GM23338 (cell line): ENCODE data around the gene NAA20. TPM values are rescaled to one million over a fixed set of nuclear protein-coding genes. Genes with fewer than 3 reads are reported as not detected.

Experiments
- ATAC-seq: fragments of 200-7000 bp; cut with Tn5 transposase; 3 replicates; pipeline ENCODE4 v1.9.1; 2020
- DNase-seq: peaks from one replicate; pipeline ENCODE4 v3.0.0-alpha.2; 2015; ENCODE audit warnings: low spot score
- H2AFZ ChIP-seq: fragments of 200-600 bp; sonication (generic); 2 replicates; pipeline ENCODE4 v1.8.0; 2016; ENCODE audit warnings: antibody characterized with exemption, mild to moderate bottlenecking, moderate library complexity
- H3F3A ChIP-seq: fragments of 200-600 bp; sonication (generic); replicated peaks from 2 replicates; pipeline ENCODE4 v1.8.0; 2017; ENCODE audit warnings: antibody characterized with exemption, mixed run types, low read depth
- H3K27ac ChIP-seq: fragments of 200-600 bp; sonication (generic); 2 replicates; pipeline ENCODE4 v1.6.1; 2016; ENCODE audit warnings: low read depth
- H3K27me3 ChIP-seq: fragments of 200-600 bp; sonication (generic); 2 replicates; pipeline ENCODE4 v1.8.0; 2016; ENCODE audit warnings: mild to moderate bottlenecking, mixed run types, moderate library complexity; ENCODE audit not compliant: insufficient read depth
- H3K36me3 ChIP-seq: fragments of 200-600 bp; sonication (generic); 2 replicates; pipeline ENCODE4 v1.8.0; 2016; ENCODE audit warnings: mild to moderate bottlenecking; ENCODE audit not compliant: insufficient read depth
- H3K4me1 ChIP-seq: fragments of 200-600 bp; sonication (generic); 2 replicates; pipeline ENCODE4 v1.8.0; 2016; ENCODE audit warnings: mild to moderate bottlenecking, moderate library complexity; ENCODE audit not compliant: insufficient read depth
- H3K4me2 ChIP-seq: fragments of 200-600 bp; sonication (generic); 2 replicates; pipeline ENCODE4 v1.7.1; 2017; ENCODE audit warnings: mixed run types
- H3K4me3 ChIP-seq: fragments of 200-600 bp; sonication (generic); 2 replicates; pipeline ENCODE4 v1.6.1; 2016; ENCODE audit warnings: mixed run types
- H3K79me2 ChIP-seq: fragments of 200-600 bp; sonication (generic); replicated peaks from 2 replicates; pipeline ENCODE4 v1.8.0; 2017; ENCODE audit warnings: mild to moderate bottlenecking; ENCODE audit not compliant: insufficient read depth
- H3K9me2 ChIP-seq: fragments of 200-600 bp; sonication (generic); 2 replicates; pipeline ENCODE4 v1.8.0; 2017; ENCODE audit not compliant: insufficient read depth
- H4K20me1 ChIP-seq: fragments of 200-600 bp; sonication (generic); replicated peaks from 2 replicates; pipeline ENCODE4 v1.8.0; 2017; ENCODE audit warnings: mild to moderate bottlenecking; ENCODE audit not compliant: insufficient read depth
- H3K27ac Mint-ChIP-seq: 2 replicates; pipeline ENCODE4 v1.8.0; 2020; ENCODE audit warnings: inconsistent platforms, mild to moderate bottlenecking, moderate library complexity, mixed read lengths
- H3K27me3 Mint-ChIP-seq: 3 replicates; pipeline ENCODE4 v1.8.0; 2022; ENCODE audit warnings: low read depth, mild to moderate bottlenecking, moderate library complexity, mixed read lengths, inconsistent platforms; ENCODE audit not compliant: insufficient read depth, poor library complexity
- H3K36me3 Mint-ChIP-seq: 3 replicates; pipeline ENCODE4 v1.8.0; 2021; ENCODE audit warnings: low read depth, mild to moderate bottlenecking, inconsistent platforms, moderate library complexity, mixed read lengths
- H3K4me1 Mint-ChIP-seq: 3 replicates; pipeline ENCODE4 v1.8.0; 2020; ENCODE audit warnings: mild to moderate bottlenecking, inconsistent platforms, mixed read lengths
- H3K4me3 Mint-ChIP-seq: 3 replicates; pipeline ENCODE4 v1.8.0; 2021; ENCODE audit warnings: moderate library complexity, mild to moderate bottlenecking, inconsistent platforms, mixed read lengths
- H3K9me3 Mint-ChIP-seq: 3 replicates; pipeline ENCODE4 v1.8.0; 2020; ENCODE audit warnings: moderate library complexity, mild to moderate bottlenecking, inconsistent platforms, mixed read lengths
- JUNB ChIP-seq: IDR thresholded peaks from one replicate; pipeline ENCODE4 v1.6.1; 2016; ENCODE audit warnings: antibody characterized with exemption; ENCODE audit not compliant: unreplicated experiment
- ZNF114 ChIP-seq: fragments of 250-450 bp; sonication (Bioruptor Pico); IDR thresholded peaks from 2 replicates; pipeline ENCODE4 v1.5.0; 2020; ENCODE audit warnings: mild to moderate bottlenecking, moderate library complexity
- ZNF331 ChIP-seq: fragments of 250-450 bp; sonication (Bioruptor Pico); IDR thresholded peaks from 2 replicates; pipeline ENCODE4 v1.5.0; 2020; ENCODE audit warnings: low read depth, mild to moderate bottlenecking, moderate library complexity
- polyA plus RNA-seq: library from polyadenylated mRNA; unstranded; fragments of >200 nt; fragmentation: Nextera tagmentation; extraction: Ambion mirVana; gene quantifications from 2 replicates; pipeline ENCODE4 v1.2.1, GENCODE V29; 2016
- total RNA-seq: library from RNA; depleted of rRNA; stranded (reverse); fragments of >200 nt; shearing (Covaris generic); gene quantifications from 2 replicates; pipeline ENCODE4 v1.2.3, GENCODE V29; 2014
- TF ChIP-seq, protein P1 (sequence below): IDR thresholded peaks from one replicate; pipeline ENCODE4 v1.6.1; 2018; ENCODE audit warnings: antibody characterized with exemption; ENCODE audit not compliant: unreplicated experiment
- TF ChIP-seq, protein P2 (sequence below): IDR thresholded peaks from 2 replicates; pipeline ENCODE4 v1.6.1; 2016; ENCODE audit warnings: antibody characterized with exemption
- TF ChIP-seq, protein P3 (sequence below): fragments of 250-450 bp; sonication (Bioruptor Pico); IDR thresholded peaks from 2 replicates; pipeline ENCODE4 v1.5.0; 2020; ENCODE audit warnings: mild to moderate bottlenecking, moderate library complexity

The NAA20 gene
- total and polyA plus RNA-seq, 2 experiments from 2014 or later, result 28.7 to 117 TPM

DNA sequence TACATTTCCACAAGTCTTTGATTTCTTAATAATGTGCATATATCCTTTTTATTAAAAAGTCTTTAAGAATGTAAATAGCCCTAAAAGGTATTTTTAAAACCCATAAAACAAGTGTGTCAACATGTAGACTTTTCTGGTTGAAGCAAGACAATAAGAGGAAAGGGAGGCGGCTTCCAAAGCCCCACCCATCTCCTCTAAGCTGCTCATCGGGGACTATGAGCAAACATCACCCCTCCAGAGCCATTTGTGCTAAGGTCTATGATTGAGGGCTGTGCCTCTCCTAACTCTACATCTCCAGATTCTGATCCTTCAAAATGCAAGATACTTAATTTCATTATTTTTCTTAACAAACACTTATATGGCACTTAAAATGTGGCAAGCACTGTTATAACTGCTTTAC, 2.5 kb upstream of the NAA20 start:
- Histone ChIP-seq H4K20me1 (peaks cover 5% of the 10 kb centered on the region; the same call in 1 of the 2 replicates), H3K36me3 (no peaks in the 10 kb centered on the region), H3K4me1 (peaks cover 18% of the 10 kb centered on the region), H3K79me2 (peaks cover 21% of the 10 kb centered on the region), H3K4me3 (no peak overlapping the region), H3K4me2 (no peak overlapping the region), H3K9me2 (no peaks in the 10 kb centered on the region), H3K27me3 (no peaks in the 10 kb centered on the region), H3F3A (no peaks in the 10 kb centered on the region), H2AFZ (no peak overlapping the region), H3K27ac (no peak overlapping the region)
- Mint-ChIP-seq H3K4me1 (peaks cover 23% of the 10 kb centered on the region), H3K36me3 (no peaks in the 10 kb centered on the region; the same call in 1 of the 3 replicates), H3K27ac (no peak overlapping the region), H3K9me3 (no peaks in the 10 kb centered on the region), H3K27me3 (peaks cover 10% of the 10 kb centered on the region), H3K4me3 (no peak overlapping the region)
- TF ChIP-seq, protein P1, sequence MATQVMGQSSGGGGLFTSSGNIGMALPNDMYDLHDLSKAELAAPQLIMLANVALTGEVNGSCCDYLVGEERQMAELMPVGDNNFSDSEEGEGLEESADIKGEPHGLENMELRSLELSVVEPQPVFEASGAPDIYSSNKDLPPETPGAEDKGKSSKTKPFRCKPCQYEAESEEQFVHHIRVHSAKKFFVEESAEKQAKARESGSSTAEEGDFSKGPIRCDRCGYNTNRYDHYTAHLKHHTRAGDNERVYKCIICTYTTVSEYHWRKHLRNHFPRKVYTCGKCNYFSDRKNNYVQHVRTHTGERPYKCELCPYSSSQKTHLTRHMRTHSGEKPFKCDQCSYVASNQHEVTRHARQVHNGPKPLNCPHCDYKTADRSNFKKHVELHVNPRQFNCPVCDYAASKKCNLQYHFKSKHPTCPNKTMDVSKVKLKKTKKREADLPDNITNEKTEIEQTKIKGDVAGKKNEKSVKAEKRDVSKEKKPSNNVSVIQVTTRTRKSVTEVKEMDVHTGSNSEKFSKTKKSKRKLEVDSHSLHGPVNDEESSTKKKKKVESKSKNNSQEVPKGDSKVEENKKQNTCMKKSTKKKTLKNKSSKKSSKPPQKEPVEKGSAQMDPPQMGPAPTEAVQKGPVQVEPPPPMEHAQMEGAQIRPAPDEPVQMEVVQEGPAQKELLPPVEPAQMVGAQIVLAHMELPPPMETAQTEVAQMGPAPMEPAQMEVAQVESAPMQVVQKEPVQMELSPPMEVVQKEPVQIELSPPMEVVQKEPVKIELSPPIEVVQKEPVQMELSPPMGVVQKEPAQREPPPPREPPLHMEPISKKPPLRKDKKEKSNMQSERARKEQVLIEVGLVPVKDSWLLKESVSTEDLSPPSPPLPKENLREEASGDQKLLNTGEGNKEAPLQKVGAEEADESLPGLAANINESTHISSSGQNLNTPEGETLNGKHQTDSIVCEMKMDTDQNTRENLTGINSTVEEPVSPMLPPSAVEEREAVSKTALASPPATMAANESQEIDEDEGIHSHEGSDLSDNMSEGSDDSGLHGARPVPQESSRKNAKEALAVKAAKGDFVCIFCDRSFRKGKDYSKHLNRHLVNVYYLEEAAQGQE, result no peak
- TF ChIP-seq ZNF331 (CRISPR knock-in tag) (no peak), ZNF114 (CRISPR knock-in tag) (no peak), JUNB (no peak)
- TF ChIP-seq, protein P2, sequence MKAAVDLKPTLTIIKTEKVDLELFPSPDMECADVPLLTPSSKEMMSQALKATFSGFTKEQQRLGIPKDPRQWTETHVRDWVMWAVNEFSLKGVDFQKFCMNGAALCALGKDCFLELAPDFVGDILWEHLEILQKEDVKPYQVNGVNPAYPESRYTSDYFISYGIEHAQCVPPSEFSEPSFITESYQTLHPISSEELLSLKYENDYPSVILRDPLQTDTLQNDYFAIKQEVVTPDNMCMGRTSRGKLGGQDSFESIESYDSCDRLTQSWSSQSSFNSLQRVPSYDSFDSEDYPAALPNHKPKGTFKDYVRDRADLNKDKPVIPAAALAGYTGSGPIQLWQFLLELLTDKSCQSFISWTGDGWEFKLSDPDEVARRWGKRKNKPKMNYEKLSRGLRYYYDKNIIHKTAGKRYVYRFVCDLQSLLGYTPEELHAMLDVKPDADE, result no peak
- TF ChIP-seq, protein P3, sequence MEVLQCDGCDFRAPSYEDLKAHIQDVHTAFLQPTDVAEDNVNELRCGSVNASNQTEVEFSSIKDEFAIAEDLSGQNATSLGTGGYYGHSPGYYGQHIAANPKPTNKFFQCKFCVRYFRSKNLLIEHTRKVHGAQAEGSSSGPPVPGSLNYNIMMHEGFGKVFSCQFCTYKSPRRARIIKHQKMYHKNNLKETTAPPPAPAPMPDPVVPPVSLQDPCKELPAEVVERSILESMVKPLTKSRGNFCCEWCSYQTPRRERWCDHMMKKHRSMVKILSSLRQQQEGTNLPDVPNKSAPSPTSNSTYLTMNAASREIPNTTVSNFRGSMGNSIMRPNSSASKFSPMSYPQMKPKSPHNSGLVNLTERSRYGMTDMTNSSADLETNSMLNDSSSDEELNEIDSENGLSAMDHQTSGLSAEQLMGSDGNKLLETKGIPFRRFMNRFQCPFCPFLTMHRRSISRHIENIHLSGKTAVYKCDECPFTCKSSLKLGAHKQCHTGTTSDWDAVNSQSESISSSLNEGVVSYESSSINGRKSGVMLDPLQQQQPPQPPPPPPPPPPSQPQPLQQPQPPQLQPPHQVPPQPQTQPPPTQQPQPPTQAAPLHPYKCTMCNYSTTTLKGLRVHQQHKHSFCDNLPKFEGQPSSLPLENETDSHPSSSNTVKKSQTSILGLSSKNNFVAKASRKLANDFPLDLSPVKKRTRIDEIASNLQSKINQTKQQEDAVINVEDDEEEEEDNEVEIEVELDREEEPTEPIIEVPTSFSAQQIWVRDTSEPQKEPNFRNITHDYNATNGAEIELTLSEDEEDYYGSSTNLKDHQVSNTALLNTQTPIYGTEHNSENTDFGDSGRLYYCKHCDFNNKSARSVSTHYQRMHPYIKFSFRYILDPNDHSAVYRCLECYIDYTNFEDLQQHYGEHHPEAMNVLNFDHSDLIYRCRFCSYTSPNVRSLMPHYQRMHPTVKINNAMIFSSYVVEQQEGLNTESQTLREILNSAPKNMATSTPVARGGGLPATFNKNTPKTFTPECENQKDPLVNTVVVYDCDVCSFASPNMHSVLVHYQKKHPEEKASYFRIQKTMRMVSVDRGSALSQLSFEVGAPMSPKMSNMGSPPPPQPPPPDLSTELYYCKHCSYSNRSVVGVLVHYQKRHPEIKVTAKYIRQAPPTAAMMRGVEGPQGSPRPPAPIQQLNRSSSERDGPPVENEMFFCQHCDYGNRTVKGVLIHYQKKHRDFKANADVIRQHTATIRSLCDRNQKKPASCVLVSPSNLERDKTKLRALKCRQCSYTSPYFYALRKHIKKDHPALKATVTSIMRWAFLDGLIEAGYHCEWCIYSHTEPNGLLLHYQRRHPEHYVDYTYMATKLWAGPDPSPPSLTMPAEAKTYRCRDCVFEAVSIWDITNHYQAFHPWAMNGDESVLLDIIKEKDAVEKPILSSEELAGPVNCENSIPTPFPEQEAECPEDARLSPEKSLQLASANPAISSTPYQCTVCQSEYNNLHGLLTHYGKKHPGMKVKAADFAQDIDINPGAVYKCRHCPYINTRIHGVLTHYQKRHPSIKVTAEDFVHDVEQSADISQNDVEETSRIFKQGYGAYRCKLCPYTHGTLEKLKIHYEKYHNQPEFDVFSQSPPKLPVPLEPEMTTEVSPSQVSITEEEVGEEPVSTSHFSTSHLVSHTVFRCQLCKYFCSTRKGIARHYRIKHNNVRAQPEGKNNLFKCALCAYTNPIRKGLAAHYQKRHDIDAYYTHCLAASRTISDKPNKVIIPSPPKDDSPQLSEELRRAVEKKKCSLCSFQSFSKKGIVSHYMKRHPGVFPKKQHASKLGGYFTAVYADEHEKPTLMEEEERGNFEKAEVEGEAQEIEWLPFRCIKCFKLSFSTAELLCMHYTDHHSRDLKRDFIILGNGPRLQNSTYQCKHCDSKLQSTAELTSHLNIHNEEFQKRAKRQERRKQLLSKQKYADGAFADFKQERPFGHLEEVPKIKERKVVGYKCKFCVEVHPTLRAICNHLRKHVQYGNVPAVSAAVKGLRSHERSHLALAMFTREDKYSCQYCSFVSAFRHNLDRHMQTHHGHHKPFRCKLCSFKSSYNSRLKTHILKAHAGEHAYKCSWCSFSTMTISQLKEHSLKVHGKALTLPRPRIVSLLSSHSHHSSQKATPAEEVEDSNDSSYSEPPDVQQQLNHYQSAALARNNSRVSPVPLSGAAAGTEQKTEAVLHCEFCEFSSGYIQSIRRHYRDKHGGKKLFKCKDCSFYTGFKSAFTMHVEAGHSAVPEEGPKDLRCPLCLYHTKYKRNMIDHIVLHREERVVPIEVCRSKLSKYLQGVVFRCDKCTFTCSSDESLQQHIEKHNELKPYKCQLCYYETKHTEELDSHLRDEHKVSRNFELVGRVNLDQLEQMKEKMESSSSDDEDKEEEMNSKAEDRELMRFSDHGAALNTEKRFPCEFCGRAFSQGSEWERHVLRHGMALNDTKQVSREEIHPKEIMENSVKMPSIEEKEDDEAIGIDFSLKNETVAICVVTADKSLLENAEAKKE, result no peak
- no peak for ATAC-seq
- DNase-seq, result peak; percentile 37
